Lung (tissue), 12 donors: ENCODE results near the gene NDUFA8. TPM values are rescaled to one million over a fixed set of nuclear protein-coding genes. Genes with fewer than 3 reads are reported as not detected.
A peak's percentile ranks its signal among the peaks of the same experiment; 100 is the strongest.

Source experiments
- ATAC-seq: fragments of 200-7000 bp; cut with Tn5 transposase; one replicate; pipeline ENCODE4 v1.9.1; 2020; ENCODE audit warnings: moderate number of reproducible peaks; ENCODE audit not compliant: insufficient read depth, low FRiP score
- DNase-seq, 3 donors: peaks; one replicate each; pipeline ENCODE4 v3.0.0-alpha.2; 2013 to 2017
- H3K27ac ChIP-seq, 2 donors: one replicate each; pipeline ENCODE4 v1.5.1; 2013; ENCODE audit warnings: mild to moderate bottlenecking in 2 of 2, moderate library complexity in 2 of 2, control low read depth in 1 of 2, inconsistent platforms in 1 of 2, low read depth in 1 of 2, low read length in 1 of 2
- H3K27me3 ChIP-seq, 3 donors: one replicate each; pipeline ENCODE4 v1.5.1; 2013; ENCODE audit warnings: low read length in 2 of 3; ENCODE audit not compliant: control insufficient read depth in 3 of 3, insufficient read depth in 3 of 3
- H3K36me3 ChIP-seq, 4 donors: one replicate each; pipeline ENCODE4 v1.5.1; 2013; ENCODE audit warnings: low read length in 4 of 4, mild to moderate bottlenecking in 1 of 4, moderate library complexity in 1 of 4; ENCODE audit not compliant: control insufficient read depth in 4 of 4, insufficient read depth in 4 of 4
- H3K4me1 ChIP-seq, 5 donors: one replicate each; pipeline ENCODE4 v1.5.1; 2013; ENCODE audit warnings: low read length in 5 of 5, mild to moderate bottlenecking in 2 of 5, moderate library complexity in 1 of 5; ENCODE audit not compliant: control insufficient read depth in 5 of 5, insufficient read depth in 5 of 5
- H3K4me3 ChIP-seq: one replicate; pipeline ENCODE4 v1.5.1; 2013; ENCODE audit warnings: mild to moderate bottlenecking, control low read depth, moderate library complexity
- H3K9ac ChIP-seq, 2 donors: one replicate each; pipeline ENCODE4 v1.5.1; 2013; ENCODE audit warnings: low read length in 2 of 2, control low read depth in 1 of 2; ENCODE audit not compliant: insufficient read depth in 1 of 2
- H3K9me3 ChIP-seq, 4 donors: one replicate each; pipeline ENCODE4 v1.5.1; 2013; ENCODE audit warnings: low read length in 3 of 4, mild to moderate bottlenecking in 1 of 4, moderate library complexity in 1 of 4; ENCODE audit not compliant: control insufficient read depth in 4 of 4, insufficient read depth in 3 of 4
- WGBS, 2 donors: extraction: QIAGEN DNeasy Blood & Tissue Kit; methylation state at CpG; one replicate each; pipeline ENCODE4 v1.1.7; 2013; 5-methylcytosine and 5-hydroxymethylcytosine counted together
- polyA plus RNA-seq, 2 donors: library from polyadenylated mRNA; stranded (reverse); fragments of 200-250 nt; gene quantifications; one replicate each; pipeline ENCODE4 v1.2.1, GENCODE V29; 2013
- total RNA-seq, 2 donors: library from RNA; depleted of rRNA in 1 of 2; stranded (reverse); fragments of >200 nt in 1 of 2; gene quantifications; one replicate each; pipeline ENCODE4 v1.2.1, GENCODE V29; 2014 to 2021
- TF ChIP-seq, protein P1 (sequence below): IDR thresholded peaks from 2 replicates; pipeline ENCODE4 v1.5.1; 2012; ENCODE audit warnings: mild to moderate bottlenecking; ENCODE audit errors: control extremely low read depth, extremely low read depth
- donor health status: control.
- donor health status: control.
- donor health status: Bipolar disorder and iron deficiency.
- donor health status: healthy.
- donor health status: DM: yes; HTN: yes; CAD: no.

NDUFA8 gene
- total and polyA plus RNA-seq, 4 donors = 26.6 to 107 (median 58.3) TPM

DNA sequence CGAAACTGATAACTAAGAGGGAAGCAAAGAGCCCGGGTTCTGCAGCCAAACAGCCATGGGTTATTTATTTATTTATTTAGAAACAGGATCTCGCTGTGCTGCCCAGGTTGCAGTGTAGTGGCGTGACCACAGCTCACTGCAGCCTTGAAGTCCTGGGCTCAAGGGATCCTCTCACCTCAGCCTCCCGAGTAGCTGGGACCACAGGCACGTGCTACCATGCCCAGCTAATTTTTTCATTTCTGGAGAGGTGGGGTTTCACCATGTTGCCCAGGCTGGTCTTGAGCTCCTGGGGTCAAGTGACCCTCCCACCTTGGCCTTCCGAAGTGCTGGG lies 24.1 kb downstream of the NDUFA8 start:
- WGBS, 2 donors = 87 to 93% methylated on average over 7 of the region's 7 CpGs
- H3K4me3 ChIP-seq = no peak overlapping the region
- H3K27me3 ChIP-seq = peaks cover 0 to 3% (median 0%) of the 10 kb centered on the region in 3 donors
- no peaks in the 10 kb centered on the region for H3K9me3 ChIP-seq
- H3K36me3 ChIP-seq = no peaks in the 10 kb centered on the region
- no peak overlapping the region for H3K27ac ChIP-seq
- DNase-seq (no peak), ATAC-seq (no peak)
- no peak overlapping the region for H3K9ac ChIP-seq
- H3K4me1 ChIP-seq = peaks cover 0 to 12% (median 6%) of the 10 kb centered on the region in 5 donors
- TF ChIP-seq, protein P1, sequence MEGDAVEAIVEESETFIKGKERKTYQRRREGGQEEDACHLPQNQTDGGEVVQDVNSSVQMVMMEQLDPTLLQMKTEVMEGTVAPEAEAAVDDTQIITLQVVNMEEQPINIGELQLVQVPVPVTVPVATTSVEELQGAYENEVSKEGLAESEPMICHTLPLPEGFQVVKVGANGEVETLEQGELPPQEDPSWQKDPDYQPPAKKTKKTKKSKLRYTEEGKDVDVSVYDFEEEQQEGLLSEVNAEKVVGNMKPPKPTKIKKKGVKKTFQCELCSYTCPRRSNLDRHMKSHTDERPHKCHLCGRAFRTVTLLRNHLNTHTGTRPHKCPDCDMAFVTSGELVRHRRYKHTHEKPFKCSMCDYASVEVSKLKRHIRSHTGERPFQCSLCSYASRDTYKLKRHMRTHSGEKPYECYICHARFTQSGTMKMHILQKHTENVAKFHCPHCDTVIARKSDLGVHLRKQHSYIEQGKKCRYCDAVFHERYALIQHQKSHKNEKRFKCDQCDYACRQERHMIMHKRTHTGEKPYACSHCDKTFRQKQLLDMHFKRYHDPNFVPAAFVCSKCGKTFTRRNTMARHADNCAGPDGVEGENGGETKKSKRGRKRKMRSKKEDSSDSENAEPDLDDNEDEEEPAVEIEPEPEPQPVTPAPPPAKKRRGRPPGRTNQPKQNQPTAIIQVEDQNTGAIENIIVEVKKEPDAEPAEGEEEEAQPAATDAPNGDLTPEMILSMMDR = no peak

DNA sequence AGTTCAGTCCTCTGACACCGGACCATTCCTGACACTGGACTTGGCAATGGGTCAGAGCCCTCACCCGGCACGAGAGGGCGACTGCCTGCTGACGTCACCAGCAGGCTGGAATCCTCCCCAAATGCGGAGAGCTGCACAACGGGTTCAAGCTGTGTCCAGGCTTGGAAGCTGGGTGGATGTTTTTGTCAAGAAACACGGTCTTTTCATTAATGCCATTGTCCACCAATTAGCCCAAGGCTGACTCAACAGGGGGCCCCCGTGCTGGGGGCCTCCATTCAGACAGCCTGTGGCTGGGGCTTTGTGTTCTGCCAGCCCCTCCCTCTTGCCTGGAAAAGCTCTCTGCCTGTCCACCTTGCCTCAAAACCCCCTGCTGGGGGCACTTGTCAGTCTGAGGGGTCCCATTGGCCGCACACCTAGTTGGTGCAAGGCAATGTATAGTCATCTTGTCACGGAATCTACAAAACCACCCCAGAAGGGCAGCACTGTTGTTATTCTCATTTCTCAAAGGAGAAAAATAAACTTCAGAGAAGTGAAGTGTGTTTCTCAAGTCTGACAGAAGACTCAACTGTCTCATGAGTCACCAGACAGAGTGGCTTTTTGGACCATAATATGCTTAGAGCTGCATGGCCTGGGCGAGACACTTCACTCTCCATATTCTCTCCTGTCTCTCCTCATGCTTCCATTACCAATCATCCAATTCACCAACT lies 24.6 kb downstream of the NDUFA8 start:
- no peaks in the 10 kb centered on the region for H3K36me3 ChIP-seq
- peak in 1 of 3 donors; percentile 19 for DNase-seq
- WGBS, 2 donors = 49 to 69% methylated on average over 12 of the region's 12 CpGs
- no peaks in the 10 kb centered on the region for H3K9me3 ChIP-seq
- H3K4me3 ChIP-seq = no peak overlapping the region
- TF ChIP-seq, protein P1 = no peak
- no peak overlapping the region for H3K9ac ChIP-seq
- no peak overlapping the region for H3K27ac ChIP-seq
- H3K27me3 ChIP-seq = peaks cover 0 to 3% (median 0%) of the 10 kb centered on the region in 3 donors
- ATAC-seq = no peak
- peaks cover 0 to 12% (median 6%) of the 10 kb centered on the region in 5 donors for H3K4me1 ChIP-seq

- no peaks in the 10 kb centered on the region for H3K36me3 ChIP-seq
- 66 to 76% methylated on average over 17 of the region's 17 CpGs for WGBS, 2 donors
- no peaks in the 10 kb centered on the region for H3K9me3 ChIP-seq
- peaks cover 0 to 12% (median 6%) of the 10 kb centered on the region in 5 donors for H3K4me1 ChIP-seq
- TF ChIP-seq, protein P1 = no peak
- DNase-seq = no peak
- no peak for ATAC-seq
- no peak overlapping the region for H3K4me3 ChIP-seq
- H3K9ac ChIP-seq = no peak overlapping the region
- peaks cover 0 to 3% (median 0%) of the 10 kb centered on the region in 3 donors for H3K27me3 ChIP-seq
- no peak overlapping the region for H3K27ac ChIP-seq
Measured at GRCh38 chr9:122133984-122134535, 25.5 kb downstream of the NDUFA8 start.
